Loucy (cell line): Measurements from ENCODE around the gene NRXN3.

Experiments used
- H2AFZ ChIP-seq: fragments of 200-600 bp; sonication (generic); 2 replicates; pipeline ENCODE4 v1.6.0; 2016; ENCODE audit warnings: antibody characterized with exemption, mild to moderate bottlenecking, low read length, moderate library complexity
- H3F3A ChIP-seq: fragments of 200-600 bp; 2 replicates; pipeline ENCODE4 v1.6.0; 2016; ENCODE audit warnings: antibody characterized with exemption, low read depth, mild to moderate bottlenecking
- H3K27me3 ChIP-seq: fragments of 200-600 bp; sonication (generic); 2 replicates; pipeline ENCODE4 v1.6.1; 2014; ENCODE audit warnings: low read length, mild to moderate bottlenecking; ENCODE audit not compliant: insufficient read depth, poor library complexity, severe bottlenecking
- H3K36me3 ChIP-seq: fragments of 200-600 bp; sonication (generic); 2 replicates; pipeline ENCODE4 v1.6.1; 2016; ENCODE audit warnings: low read length; ENCODE audit not compliant: insufficient read depth
- H3K4me1 ChIP-seq: fragments of 200-600 bp; sonication (generic); 2 replicates; pipeline ENCODE4 v1.5.1; 2014; ENCODE audit warnings: low read length, mild to moderate bottlenecking; ENCODE audit not compliant: insufficient read depth, poor library complexity, severe bottlenecking
- H3K4me2 ChIP-seq: fragments of 200-600 bp; sonication (generic); 2 replicates; pipeline ENCODE4 v1.6.0; 2014; ENCODE audit warnings: antibody characterized with exemption, low read length, low read depth, mild to moderate bottlenecking; ENCODE audit not compliant: poor library complexity, severe bottlenecking
- H3K4me3 ChIP-seq: fragments of 200-600 bp; sonication (generic); 2 replicates; pipeline ENCODE4 v1.5.1; 2014; ENCODE audit warnings: low read length, mild to moderate bottlenecking, mixed read lengths; ENCODE audit not compliant: poor library complexity, severe bottlenecking
- H3K79me2 ChIP-seq: fragments of 200-600 bp; sonication (generic); 2 replicates; pipeline ENCODE4 v1.6.1; 2014; ENCODE audit warnings: low read length; ENCODE audit not compliant: insufficient read depth
- H3K9ac ChIP-seq: fragments of 200-600 bp; sonication (generic); 2 replicates; pipeline ENCODE4 v1.6.0; 2014; ENCODE audit warnings: mild to moderate bottlenecking, low read depth, low read length, moderate library complexity; ENCODE audit not compliant: poor library complexity, severe bottlenecking
- H3K9me2 ChIP-seq: fragments of 200-600 bp; sonication (generic); replicated peaks from 2 replicates; pipeline ENCODE4 v1.6.1; 2016; ENCODE audit warnings: low read depth, low read length, mixed read lengths
- H3K9me3 ChIP-seq: fragments of 200-600 bp; sonication (generic); 2 replicates; pipeline ENCODE4 v1.6.1; 2014; ENCODE audit warnings: mild to moderate bottlenecking, antibody characterized with exemption, low read length, low read depth; ENCODE audit not compliant: insufficient read depth
- H4K20me1 ChIP-seq: fragments of 200-600 bp; sonication (generic); 2 replicates; pipeline ENCODE4 v1.6.0; 2014; ENCODE audit warnings: antibody characterized with exemption, low read length, mild to moderate bottlenecking; ENCODE audit not compliant: insufficient read depth, poor library complexity, severe bottlenecking
- CTCF ChIP-seq: fragments of 200-600 bp; sonication (generic); conservative IDR thresholded peaks from 2 replicates; pipeline ENCODE4 v1.5.1; 2014; ENCODE audit warnings: mild to moderate bottlenecking, antibody characterized with exemption, low read length
- EZH2phosphoT487 ChIP-seq: fragments of 200-600 bp; IDR thresholded peaks from 2 replicates; pipeline ENCODE4 v1.6.1; 2018; ENCODE audit warnings: antibody characterized with exemption, mild to moderate bottlenecking, moderate library complexity, borderline replicate concordance

NRXN3 gene

GRCh38 chr14:78181270-78181669 lies 11.1 kb downstream of the NRXN3 start:
- H3K27me3 ChIP-seq: no peaks in the 10 kb centered on the region
- no peaks in the 10 kb centered on the region for H3F3A ChIP-seq
- no peak overlapping the region for H3K4me3 ChIP-seq
- no peak overlapping the region for H3K9ac ChIP-seq
- H4K20me1 ChIP-seq: no peaks in the 10 kb centered on the region
- no peaks in the 10 kb centered on the region for H3K9me3 ChIP-seq
- no peaks in the 10 kb centered on the region for H3K9me2 ChIP-seq
- H3K36me3 ChIP-seq: no peaks in the 10 kb centered on the region
- no peak overlapping the region for H3K4me2 ChIP-seq
- H2AFZ ChIP-seq: no peak overlapping the region
- H3K79me2 ChIP-seq: no peaks in the 10 kb centered on the region
- no peak for TF ChIP-seq CTCF
- no peak for TF ChIP-seq EZH2phosphoT487
- H3K4me1 ChIP-seq: no peaks in the 10 kb centered on the region

GRCh38 chr14:78182722-78183121 lies 12.5 kb downstream of the NRXN3 start:
- Histone ChIP-seq H3K9ac (no peak overlapping the region), H3K27me3 (no peaks in the 10 kb centered on the region), H3K4me3 (no peak overlapping the region), H3K9me3 (no peaks in the 10 kb centered on the region), H3K9me2 (no peaks in the 10 kb centered on the region), H2AFZ (no peak overlapping the region), H3K4me2 (no peak overlapping the region), H3K36me3 (no peaks in the 10 kb centered on the region), H3K79me2 (no peaks in the 10 kb centered on the region), H4K20me1 (no peaks in the 10 kb centered on the region), H3F3A (no peaks in the 10 kb centered on the region), H3K4me1 (no peaks in the 10 kb centered on the region)
- no peak for TF ChIP-seq EZH2phosphoT487
- TF ChIP-seq CTCF: no peak

GRCh38 chr14:78184157-78184556 lies 14.0 kb downstream of the NRXN3 start:
- no peaks in the 10 kb centered on the region for H3F3A ChIP-seq
- no peaks in the 10 kb centered on the region for H3K4me1 ChIP-seq
- H3K36me3 ChIP-seq: no peaks in the 10 kb centered on the region
- no peaks in the 10 kb centered on the region for H3K79me2 ChIP-seq
- no peak for TF ChIP-seq EZH2phosphoT487
- no peak for TF ChIP-seq CTCF
- H3K9ac ChIP-seq: no peak overlapping the region
- H4K20me1 ChIP-seq: no peaks in the 10 kb centered on the region
- no peak overlapping the region for H2AFZ ChIP-seq
- H3K27me3 ChIP-seq: no peaks in the 10 kb centered on the region
- H3K4me3 ChIP-seq: no peak overlapping the region
- no peak overlapping the region for H3K4me2 ChIP-seq
- H3K9me3 ChIP-seq: no peaks in the 10 kb centered on the region
- no peaks in the 10 kb centered on the region for H3K9me2 ChIP-seq
